ENCODE data around the gene OR2C3. TPM values are rescaled to one million over a fixed set of nuclear protein-coding genes. Genes with fewer than 3 reads are reported as not detected.
"Not testable (repeated sequence)": the region's sequence is repeated elsewhere in the genome, so short reads cannot be mapped to it uniquely, and the experiment has no call there.

The OR2C3 gene
- polyA plus RNA-seq, 3 donors from 2014 or later: not detected

DNA sequence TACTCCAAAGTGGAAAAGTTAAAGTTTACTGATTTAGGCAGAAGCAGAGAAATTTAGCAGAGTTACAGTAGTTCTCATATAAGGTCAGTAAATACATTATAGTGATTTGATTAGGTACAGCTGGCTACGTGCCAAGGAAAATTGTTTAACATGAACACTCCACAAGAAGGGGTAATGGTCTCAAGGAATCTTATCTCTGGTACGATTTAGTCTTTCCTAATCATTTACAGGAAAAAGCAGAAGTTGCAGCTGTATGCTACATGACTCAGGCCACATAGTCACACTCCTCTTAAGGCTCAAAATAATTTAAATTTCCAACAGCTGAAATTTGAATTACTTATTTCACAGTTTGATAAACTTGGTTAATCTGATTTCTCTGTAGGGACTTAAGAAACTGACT, 41.5 kb downstream of the OR2C3 start:
- no peaks in the 10 kb centered on the region for H3K9me3 Mint-ChIP-seq
- H3K4me1 Mint-ChIP-seq: no peaks in the 10 kb centered on the region
- H3K36me3 Mint-ChIP-seq: no peaks in the 10 kb centered on the region
- no peak overlapping the region for H3K27ac Mint-ChIP-seq
- no peak overlapping the region for H3K4me3 Mint-ChIP-seq
- no peak for DNase-seq
- peaks cover 1 to 8% (median 2%) of the 10 kb centered on the region in 3 donors for H3K27me3 Mint-ChIP-seq (ENCODE audit: low read depth in 3 of 3)

DNA sequence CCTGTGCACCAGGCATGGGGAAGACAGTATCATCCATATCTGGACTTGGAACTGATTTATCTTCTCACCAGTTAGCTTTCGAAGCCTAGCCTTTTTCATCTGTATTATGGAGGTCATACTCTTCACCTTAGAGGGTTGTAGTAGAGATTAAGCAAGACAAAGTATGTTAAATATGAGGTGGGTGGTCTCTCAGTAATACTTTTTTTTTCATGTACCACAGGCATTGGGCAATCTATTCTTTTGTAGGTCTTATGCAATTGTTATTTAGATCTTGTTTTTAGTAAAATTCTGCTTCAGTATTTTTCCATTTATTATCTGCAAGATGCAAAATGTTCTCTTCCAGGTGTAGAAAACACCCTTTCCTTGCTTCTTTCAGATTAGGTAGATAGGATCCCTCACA, 43.1 kb downstream of the OR2C3 start:
- no peak overlapping the region for H3K4me3 Mint-ChIP-seq
- H3K27me3 Mint-ChIP-seq (ENCODE audit: low read depth in 3 of 3): peaks cover 1 to 5% (median 4%) of the 10 kb centered on the region in 3 donors
- no peaks in the 10 kb centered on the region for H3K4me1 Mint-ChIP-seq
- DNase-seq: no peak
- no peaks in the 10 kb centered on the region for H3K36me3 Mint-ChIP-seq
- H3K9me3 Mint-ChIP-seq: no peaks in the 10 kb centered on the region
- H3K27ac Mint-ChIP-seq: no peak overlapping the region

DNA sequence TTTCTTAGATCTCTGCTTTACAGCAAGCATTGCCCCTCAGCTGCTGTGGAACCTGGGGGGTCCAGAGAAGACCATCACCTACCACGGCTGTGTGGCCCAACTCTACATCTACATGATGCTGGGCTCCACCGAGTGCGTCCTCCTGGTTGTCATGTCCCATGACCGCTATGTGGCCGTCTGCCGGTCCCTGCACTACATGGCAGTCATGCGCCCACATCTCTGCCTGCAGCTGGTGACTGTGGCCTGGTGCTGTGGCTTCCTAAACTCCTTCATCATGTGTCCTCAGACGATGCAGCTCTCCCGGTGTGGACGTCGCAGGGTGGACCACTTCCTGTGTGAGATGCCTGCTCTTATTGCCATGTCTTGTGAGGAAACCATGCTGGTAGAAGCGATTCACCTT, 44.9 kb downstream of the OR2C3 start:
- Mint-ChIP-seq H3K36me3 (no peaks in the 10 kb centered on the region), H3K27me3 (ENCODE audit: low read depth in 3 of 3) (peaks cover 1 to 4% (median 2%) of the 10 kb centered on the region in 3 donors)

DNA sequence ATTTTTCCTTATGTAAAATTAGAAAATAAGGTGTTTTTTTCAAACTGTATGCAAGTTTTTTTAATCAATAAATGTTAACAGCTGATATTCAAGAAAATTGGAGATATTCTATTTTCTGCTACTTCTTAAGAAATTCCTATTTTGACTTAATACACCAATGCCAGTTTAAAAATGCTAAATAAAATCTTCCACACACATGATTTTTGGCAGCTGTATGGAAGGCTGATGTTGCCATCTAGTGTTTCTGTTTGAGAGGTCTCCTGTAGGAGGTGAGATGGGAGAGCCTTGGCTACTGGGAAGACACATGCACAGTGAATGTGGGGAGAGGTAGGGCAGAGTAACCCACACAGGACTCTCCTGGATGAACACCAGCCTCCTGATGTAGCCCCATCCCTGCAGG, 49.2 kb downstream of the OR2C3 start:
- Mint-ChIP-seq H3K27me3 (ENCODE audit: low read depth in 3 of 3) (peaks cover 0 to 4% (median 4%) of the 10 kb centered on the region in 3 donors), H3K4me1 (no peaks in the 10 kb centered on the region), H3K9me3 (no peaks in the 10 kb centered on the region), H3K27ac (no peak overlapping the region), H3K4me3 (no peak overlapping the region), H3K36me3 (no peaks in the 10 kb centered on the region)
- DNase-seq: peak; percentile 18 to 28 (median 26)

More for the DNA sequence above, 44.9 kb downstream of the OR2C3 start:
- Mint-ChIP-seq H3K4me1 (no peaks in the 10 kb centered on the region), H3K27ac (no peak overlapping the region), H3K4me3 (no peak overlapping the region), H3K9me3 (no peaks in the 10 kb centered on the region)
- DNase-seq: peak in 1 of 3 donors; percentile 2

DNA sequence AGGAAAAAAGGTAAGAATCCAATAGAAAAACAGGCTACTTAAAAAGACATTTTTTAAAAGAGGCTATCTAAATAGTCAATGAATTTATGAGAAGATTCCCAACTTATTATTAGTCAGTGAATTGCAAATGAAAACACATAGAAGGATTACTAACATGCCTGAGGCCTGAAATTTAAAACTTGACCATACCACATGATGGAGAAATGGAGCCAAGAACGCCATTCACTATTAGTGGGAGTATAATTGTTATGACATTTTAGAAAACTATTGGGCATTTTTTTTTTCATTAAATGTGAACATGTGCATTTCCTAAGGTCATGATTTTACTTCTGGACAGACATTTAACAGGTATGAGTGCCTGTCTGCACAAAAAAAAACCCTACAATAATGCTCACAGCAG, 53.5 kb downstream of the OR2C3 start:
- Mint-ChIP-seq H3K36me3 (no peaks in the 10 kb centered on the region), H3K4me1 (no peaks in the 10 kb centered on the region), H3K9me3 (no peaks in the 10 kb centered on the region), H3K27ac (no peak overlapping the region), H3K4me3 (no peak overlapping the region), H3K27me3 (ENCODE audit: low read depth in 3 of 3) (peaks cover 0 to 8% (median 2%) of the 10 kb centered on the region in 3 donors)
- no peak for DNase-seq

DNA sequence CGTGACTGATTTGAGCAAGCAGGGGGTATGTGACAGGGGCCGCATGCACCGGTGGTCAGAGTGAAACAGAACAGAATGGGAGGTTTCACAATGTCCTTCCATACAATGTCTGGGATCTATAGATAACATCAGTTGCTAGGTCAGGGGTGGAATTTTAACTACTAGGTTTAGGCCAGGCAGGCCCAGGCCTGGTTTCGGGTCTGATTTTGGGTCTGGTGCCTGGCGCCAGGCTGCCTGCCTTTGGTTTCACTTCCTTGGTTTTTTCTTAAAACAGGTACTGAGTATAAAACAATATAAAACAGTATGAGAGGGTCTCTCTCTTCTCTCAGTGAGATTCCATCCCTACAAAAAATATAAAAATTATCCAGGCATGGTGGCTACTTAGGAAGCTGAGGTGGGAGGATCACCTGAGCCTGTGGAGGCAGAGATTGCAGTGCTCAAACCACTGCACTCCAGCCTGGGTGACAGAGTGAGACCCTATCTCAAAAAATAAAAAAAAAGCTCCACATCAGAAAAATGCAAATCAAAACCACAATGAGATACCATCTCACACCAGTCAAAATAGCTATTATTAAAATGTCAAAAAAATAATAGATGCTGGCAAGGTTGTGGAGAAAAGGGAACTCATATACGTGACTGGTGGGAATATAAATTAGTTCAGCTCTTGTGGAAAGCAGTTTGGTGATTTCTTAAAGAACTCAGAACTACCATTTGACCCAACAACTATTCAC, 59.7 kb downstream of the OR2C3 start:
- not testable (repeated sequence) for H3K9me3 Mint-ChIP-seq; H3K27ac Mint-ChIP-seq; H3K4me3 Mint-ChIP-seq; H3K36me3 Mint-ChIP-seq; H3K4me1 Mint-ChIP-seq; DNase-seq; H3K27me3 Mint-ChIP-seq (ENCODE audit: low read depth in 3 of 3)

DNA sequence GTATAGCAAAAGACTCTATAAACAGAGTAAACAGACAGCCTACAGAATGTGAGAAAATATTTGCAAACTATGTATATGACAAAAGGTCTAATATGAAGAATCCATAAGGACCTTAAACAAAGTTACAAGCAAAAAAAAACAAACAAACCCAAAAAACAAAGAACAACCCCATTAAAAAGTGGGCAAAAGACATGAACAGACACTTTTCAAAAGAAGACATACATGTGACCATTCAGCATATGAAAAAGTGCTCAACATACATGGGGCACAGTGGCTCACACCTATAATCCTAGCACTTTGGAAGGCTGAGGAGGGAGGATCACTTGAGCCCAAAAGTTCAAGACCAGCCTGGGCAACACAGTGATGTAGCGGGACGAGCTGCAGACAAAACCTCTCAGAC, 60.4 kb downstream of the OR2C3 start:
- H3K36me3 Mint-ChIP-seq: no peaks in the 10 kb centered on the region
- no peak overlapping the region for H3K4me3 Mint-ChIP-seq
- no peaks in the 10 kb centered on the region for H3K4me1 Mint-ChIP-seq
- peaks cover 0 to 3% (median 2%) of the 10 kb centered on the region in 3 donors for H3K27me3 Mint-ChIP-seq (ENCODE audit: low read depth in 3 of 3)
- no peaks in the 10 kb centered on the region for H3K9me3 Mint-ChIP-seq
- no peak overlapping the region for H3K27ac Mint-ChIP-seq
- no peak for DNase-seq

Other genes starting within 250 kb of the OR2C3 start
- gene ZNF496, start 204.6 kb downstream of the OR2C3 start, polyA plus RNA-seq: 10 to 100 TPM in 2 of 3 donors, 1 to 10 TPM in 1; 2.7 to 11.0 (median 10.5) TPM
- 1 to 10 TPM in 2 of 3 donors, not detected in 1; 1.0 to 1.5 TPM for gene NLRP3, start 120.3 kb downstream of the OR2C3 start, polyA plus RNA-seq
- not detected for gene OR2B11, start 78.3 kb downstream of the OR2C3 start, polyA plus RNA-seq
- under 1 TPM in 2 of 3 donors, not detected in 1; 0.07 to 0.32 TPM for gene GCSAML, start 12.7 kb upstream of the OR2C3 start, polyA plus RNA-seq
- gene OR2G2, start 51.9 kb upstream of the OR2C3 start, polyA plus RNA-seq: not detected
- not detected for gene OR2G3, start 69.1 kb upstream of the OR2C3 start, polyA plus RNA-seq
- not detected for gene OR13G1, start 143.3 kb upstream of the OR2C3 start, polyA plus RNA-seq
- gene OR6F1, start 180.2 kb upstream of the OR2C3 start, polyA plus RNA-seq: not detected
- not detected for gene OR14K1, start 202.2 kb upstream of the OR2C3 start, polyA plus RNA-seq
- gene OR14A2, start 211.7 kb upstream of the OR2C3 start, polyA plus RNA-seq: not detected
- not detected for gene OR1C1, start 224.1 kb upstream of the OR2C3 start, polyA plus RNA-seq

Data from immature natural killer cell (primary cell).